GM18517 (cell line): ENCODE results near the gene CRYGN.

Source experiments
- ATAC-seq: cut with Tn5 transposase; IDR thresholded peaks from one replicate; pipeline ENCODE4 v1.9.1; 2021; ENCODE audit warnings: mild to moderate bottlenecking, moderate library complexity; ENCODE audit not compliant: unreplicated experiment

The CRYGN gene

DNA sequence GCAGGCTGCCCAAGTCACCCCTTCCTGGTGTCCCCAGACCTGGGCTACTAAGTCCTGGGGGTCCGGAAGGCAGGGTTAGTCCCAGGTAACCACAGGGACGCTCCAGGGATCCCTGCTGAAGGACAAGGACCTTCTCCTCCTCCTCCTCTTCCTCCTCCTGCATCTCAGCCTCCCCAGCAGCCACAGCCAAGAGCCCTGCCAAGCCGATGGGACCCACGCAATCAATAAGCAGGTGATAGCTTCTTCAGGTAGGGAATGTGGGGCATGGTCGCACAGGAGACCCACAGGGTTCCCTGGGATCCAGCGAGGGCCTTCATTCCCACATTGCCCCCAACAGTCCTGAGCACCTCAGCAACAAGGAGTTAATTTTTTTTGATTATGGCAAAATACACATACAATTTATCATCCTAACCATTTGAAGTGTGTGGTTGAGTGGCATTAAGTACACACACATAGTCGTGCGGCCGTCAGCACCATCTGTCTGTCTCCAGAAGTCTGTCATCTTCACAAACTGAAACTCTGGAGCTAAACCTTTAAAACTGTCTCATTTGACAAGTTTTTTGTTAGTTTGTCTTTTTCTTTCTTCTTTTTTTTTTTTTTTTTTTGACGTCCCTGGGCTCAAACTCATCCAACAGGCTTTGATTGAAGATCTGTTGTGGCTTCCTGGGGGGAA lies 12.1 kb downstream of the CRYGN start:
- ATAC-seq: no peak

GRCh38 chr7:151426904-151427704 lies 12.8 kb downstream of the CRYGN start:
- ATAC-seq: no peak

DNA sequence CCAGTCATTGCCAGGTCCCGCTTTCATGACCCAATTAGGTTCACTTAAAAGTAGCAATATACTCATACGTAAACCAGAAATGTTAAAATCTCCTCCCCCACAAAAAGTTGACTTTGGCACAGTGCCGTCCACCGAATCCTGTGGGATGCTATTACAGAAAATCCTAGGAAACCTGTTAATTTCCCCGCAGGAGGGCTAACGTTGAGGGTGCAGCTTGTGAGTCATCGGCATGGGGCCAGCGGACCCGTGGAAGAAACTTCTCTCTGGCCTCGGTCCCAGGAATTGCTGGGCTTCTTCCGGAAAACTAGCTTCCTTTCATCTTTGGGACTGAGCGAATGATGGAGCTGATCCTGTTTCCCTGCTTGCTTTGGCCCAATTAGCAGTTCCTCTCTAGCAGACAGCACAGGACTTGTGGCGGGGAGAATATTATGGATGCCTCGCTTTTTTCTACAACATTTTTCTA lies 13.5 kb downstream of the CRYGN start:
- no peak for ATAC-seq

DNA sequence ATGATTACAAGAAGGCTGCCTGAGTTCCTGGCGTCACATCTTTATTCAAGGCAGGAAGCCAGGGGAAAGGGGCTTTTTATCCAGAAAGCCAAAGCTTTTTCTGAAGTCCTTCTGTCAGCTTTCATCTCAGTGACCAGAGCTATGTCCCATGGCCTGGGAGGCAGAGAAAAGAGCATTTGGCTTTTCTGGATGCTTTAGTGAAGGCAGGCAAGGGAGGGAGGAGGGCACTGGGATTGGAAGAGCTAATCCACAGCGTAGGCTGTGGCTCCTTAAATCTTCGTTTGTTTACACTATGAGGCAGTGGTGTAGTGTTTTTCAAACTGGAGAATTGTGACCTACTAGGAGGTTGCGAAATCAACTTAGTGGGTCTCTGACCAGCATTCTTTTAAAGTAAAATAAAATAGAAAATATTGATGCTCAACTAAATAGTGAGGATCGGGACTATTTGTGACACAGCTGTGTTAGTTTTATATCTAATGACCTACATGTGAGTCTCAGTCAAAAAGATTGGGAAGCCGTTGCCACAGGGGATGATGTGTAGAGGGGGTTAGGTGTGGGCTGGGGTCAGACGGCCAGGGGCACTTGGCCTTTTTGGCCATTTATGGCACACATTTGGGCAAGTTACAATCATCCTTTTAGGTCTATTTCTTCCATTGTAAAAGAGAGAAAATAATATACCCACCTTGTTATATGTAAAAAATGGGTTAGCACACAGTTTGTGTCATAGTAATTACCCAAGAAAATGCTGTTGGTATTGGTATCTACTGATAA lies 14.1 kb downstream of the CRYGN start:
- no peak for ATAC-seq

DNA sequence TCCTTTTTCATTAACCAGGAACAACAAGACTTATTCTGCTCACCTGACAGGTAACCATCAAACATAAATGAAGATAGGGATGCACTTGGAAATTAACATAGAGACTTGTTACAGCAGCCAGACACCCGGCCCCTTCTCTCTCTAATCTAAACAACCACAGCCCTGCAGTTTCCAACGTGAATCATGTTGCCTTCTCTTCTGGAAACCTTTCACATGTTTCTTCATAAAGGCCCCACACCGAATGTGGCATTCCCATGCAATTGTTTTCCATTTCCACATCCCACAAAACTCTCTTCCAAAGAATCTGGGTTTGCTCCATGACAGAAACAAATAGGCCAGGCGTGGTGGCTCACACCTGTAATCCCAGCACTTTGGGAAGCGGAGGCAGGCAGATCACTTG lies 15.1 kb downstream of the CRYGN start:
- no peak for ATAC-seq

DNA sequence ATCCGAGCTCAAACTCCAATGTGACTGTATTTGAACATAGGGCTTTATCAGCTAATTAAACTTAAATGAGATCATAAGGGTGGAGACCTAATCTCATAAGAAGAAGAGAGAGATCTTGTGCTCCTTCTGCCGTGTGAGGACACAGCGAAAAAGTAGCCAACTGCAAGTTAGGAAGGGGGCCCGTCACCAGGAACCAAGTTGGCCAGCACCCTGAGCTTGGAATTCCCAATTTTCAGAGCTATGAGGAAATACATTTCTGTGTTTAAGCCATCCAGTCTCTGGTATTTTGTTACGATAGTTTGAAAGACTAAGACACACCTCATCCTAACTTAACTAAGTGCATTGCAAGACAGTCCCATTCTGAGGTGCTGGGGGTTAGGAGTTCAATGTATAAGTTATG lies 16.0 kb downstream of the CRYGN start:
- no peak for ATAC-seq

GRCh38 chr7:151423226-151423625 lies 16.7 kb downstream of the CRYGN start:
- no peak for ATAC-seq

GRCh38 chr7:151422212-151422611 lies 17.7 kb downstream of the CRYGN start:
- ATAC-seq: no peak

GRCh38 chr7:151420144-151420543 lies 19.8 kb downstream of the CRYGN start:
- ATAC-seq: no peak

GRCh38 chr7:151416941-151417315 lies 23.0 kb downstream of the CRYGN start:
- ATAC-seq: no peak

GRCh38 chr7:151416112-151416940 lies 23.6 kb downstream of the CRYGN start:
- no peak for ATAC-seq

DNA sequence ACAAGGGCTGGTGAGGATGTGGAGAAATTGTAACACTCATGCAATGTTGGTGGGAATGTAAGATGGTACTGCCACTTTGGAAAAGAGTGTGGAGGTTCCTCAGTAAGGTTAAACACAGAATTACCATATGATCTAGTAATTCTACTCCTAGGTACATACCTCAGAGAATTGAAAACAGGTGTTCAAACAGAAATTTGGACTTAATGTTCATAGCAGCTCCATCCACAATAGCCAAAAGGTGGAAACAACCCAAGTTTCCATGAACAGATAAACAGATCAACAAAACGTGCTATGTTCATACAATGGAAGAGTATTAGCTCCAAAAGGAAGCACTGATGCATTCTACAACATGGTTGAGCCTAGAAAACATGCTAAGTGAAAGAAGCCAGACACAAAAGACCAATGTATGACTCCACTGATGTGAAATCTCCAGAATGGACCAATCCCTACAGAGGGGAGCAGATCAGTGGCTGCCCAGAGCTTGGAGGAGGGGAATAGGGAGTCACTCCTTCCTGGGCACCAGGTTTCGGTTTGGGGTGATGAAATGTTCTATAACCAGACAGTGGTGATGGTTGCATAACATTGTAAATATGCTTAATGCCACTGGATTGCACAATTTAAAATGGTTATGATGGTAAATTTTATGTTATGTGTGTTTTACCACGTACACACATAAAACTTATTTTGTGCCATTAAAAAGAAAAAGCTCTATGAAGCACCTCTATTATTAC lies 24.4 kb downstream of the CRYGN start:
- no peak for ATAC-seq

GRCh38 chr7:151413241-151413640 lies 26.7 kb downstream of the CRYGN start:
- ATAC-seq: no peak

DNA sequence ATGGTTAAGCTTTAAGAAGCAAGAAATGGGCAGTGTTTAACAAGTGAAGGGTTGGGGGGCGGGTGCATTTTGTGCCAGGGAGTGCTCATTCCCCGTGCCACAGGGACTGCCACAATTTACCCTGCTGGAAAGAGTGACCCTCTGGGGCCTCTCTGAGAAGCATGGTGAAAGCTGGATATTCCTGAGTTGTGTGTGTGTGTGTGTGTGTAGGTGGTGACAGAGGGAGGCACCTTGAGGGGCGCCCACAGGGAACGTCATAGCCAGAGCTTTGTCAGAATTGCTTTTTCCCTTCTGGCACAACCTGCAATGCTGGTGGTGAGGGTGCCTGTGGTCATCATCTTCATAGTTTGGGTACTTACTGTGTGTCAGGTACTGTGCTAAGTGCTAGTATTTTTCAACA lies 27.6 kb downstream of the CRYGN start:
- no peak for ATAC-seq

- ATAC-seq: no peak
Observed at GRCh38 chr7:151411551-151411950, 28.4 kb downstream of the CRYGN start.

DNA sequence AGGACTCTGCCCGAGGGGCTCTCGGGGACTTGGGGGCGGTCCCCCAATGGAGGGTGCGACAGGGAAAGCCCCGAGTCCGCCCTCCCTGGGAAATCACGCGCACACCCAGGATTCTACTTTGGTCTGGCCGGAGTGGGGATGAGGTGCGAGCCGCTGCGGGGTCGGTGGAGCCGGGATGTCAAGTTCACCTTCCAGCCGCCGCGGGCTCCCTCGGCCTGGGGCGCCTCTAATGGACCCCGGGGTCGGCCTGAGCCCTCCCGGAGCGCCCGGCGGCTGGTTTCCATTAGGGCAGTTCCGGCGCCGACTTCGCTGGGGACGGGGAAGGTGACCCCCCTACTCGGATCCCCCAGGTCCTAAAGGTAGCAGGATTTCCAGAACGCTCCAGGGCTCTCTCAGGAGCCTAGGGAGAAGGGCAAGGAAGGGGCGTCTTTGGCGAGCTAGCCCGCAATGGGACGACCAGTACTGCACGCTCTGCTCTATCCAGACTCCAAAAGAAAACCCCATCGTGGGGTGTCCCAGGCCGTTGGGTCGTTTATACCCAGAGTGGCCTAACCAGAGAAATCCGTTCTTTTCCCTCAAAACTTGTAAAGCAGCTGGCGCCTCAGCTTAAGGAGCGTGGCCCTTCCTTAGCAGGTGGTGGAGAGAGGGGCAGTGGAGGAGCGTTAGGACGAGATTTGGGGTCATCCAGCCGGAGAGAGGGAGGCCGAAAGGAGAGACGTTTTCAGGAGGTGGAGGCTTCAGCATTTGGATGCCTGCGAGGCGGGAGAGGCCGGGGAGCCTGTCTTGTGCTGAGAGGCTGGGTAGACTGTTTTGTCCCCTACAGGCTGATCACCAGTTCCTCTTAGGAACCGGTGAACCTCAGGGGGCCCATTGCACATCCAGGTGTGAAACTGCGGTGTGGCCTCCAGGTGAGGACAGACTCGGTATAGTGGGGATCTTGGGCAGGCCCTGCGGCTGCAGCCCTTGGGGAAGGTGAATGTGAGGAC lies 29.2 kb downstream of the CRYGN start:
- no peak for ATAC-seq

DNA sequence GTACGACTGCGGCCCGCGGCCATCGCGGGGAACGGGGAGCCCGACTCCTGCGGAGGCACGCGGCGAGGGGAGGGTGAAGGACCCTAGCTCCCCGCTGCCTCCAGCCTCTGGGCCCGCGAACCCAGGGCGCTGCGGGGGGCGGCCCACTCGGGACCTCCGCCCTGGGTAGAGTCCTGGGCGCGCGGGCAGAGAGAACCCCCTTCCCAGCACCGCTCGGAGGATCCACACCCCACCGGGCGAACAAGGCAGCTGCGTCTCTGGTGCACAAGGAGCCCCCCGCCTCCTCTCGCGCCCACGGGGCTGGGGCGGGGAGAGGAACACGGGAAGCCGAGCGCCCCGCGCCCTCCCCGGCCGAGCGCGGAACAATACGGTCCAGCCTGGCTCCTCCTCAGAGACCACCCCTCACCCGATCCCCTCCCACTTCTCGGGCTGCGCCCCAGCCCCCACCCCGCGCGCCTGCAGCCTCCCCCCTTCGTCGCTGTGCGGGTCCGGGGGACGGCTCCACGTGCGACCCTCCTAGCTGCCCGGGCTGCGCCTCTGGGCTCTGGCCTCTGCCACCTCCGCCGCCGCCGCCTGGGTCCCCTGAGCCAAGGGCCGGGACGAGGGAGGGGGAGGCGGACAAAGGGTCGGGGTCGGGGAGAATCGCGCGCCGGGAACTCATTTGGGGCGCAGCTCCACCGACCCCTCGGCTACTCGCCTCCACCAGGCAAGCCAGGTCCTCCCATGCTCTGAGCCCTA lies 30.1 kb downstream of the CRYGN start, which contains the start of gene WDR86:
Gene WDR86 (minus strand): TSS at position 372 of the 738 bp plus-strand sequence. CDS start 449 bp downstream, outside the sequence.
- ATAC-seq: no peak
